ENCODE results near the gene PTTG1IP. TPM values are rescaled to one million over a fixed set of nuclear protein-coding genes. Genes with fewer than 3 reads are reported as not detected.
"Not testable (repeated sequence)": the region's sequence is repeated elsewhere in the genome, so short reads cannot be mapped to it uniquely, and the experiment has no call there.

PTTG1IP gene
- total RNA-seq, 2 experiments from 2014 or later = 42.3 to 45.3 TPM

GRCh38 chr21:44890338-44890931 is 16.9 kb upstream of the PTTG1IP start:
- CTCF ChIA-PET = no interaction called here
- POLR2A ChIA-PET = no interaction called here

- ChIA-PET CTCF (no interaction called here), POLR2A (interaction anchor here (0.6 kb wide), 1 partner anchor 7 kb away, joined by 3 read pairs; no protein-coding TSS in a partner anchor)
Measured at GRCh38 chr21:44889625-44890337, 16.3 kb upstream of the PTTG1IP start.

DNA sequence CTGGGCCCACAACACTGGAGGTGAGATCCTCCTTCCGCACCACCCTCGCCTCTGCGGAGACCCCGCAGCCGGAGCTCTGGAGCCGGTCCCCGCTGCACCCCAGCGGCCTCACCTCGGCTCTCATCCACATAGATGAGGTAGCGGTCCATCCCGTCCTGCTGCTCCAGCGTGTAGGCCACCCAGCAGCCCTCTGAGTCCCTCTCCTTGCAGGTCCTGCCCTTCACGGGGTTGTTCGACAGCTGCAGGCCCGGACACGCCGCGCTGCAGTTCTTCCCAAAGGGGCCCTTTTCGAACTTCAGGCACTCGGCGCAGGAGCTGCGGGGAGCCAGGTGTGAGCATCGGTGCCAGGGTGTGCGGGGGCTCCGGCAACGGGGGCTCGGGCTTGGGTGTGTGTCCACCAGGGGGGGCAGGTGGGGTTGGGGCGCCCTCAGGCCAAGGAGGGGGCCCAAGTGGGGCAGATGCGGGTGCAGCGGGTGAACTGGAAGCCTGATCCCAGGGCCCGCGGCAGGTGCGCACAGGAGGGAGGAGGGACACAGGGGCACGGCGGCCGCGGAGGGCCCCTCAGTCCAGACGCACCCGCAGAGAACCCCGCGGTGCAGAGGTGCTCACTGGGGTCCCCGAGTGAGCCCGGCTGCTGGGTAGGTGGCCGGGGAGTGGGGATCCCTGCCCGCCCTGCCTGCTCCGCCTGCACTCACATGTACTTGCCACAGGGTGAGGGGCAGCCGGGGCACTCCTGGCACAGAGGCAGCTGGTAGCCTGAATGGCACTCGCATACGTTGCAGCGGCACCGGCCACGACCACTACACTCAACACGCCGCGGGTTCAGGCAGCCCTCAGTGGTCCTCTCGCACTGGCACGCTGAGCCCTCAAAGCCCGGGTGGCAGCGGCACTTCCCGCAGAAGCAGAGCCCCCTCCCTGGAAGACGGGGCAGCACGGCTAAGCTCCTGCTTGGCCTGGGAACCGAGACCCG is 15.4 kb upstream of the PTTG1IP start:
- ChIA-PET CTCF (no interaction called here), POLR2A (interaction anchor here (0.6 kb wide), 1 partner anchor 8 kb away, joined by 3 read pairs; no protein-coding TSS in a partner anchor)

DNA sequence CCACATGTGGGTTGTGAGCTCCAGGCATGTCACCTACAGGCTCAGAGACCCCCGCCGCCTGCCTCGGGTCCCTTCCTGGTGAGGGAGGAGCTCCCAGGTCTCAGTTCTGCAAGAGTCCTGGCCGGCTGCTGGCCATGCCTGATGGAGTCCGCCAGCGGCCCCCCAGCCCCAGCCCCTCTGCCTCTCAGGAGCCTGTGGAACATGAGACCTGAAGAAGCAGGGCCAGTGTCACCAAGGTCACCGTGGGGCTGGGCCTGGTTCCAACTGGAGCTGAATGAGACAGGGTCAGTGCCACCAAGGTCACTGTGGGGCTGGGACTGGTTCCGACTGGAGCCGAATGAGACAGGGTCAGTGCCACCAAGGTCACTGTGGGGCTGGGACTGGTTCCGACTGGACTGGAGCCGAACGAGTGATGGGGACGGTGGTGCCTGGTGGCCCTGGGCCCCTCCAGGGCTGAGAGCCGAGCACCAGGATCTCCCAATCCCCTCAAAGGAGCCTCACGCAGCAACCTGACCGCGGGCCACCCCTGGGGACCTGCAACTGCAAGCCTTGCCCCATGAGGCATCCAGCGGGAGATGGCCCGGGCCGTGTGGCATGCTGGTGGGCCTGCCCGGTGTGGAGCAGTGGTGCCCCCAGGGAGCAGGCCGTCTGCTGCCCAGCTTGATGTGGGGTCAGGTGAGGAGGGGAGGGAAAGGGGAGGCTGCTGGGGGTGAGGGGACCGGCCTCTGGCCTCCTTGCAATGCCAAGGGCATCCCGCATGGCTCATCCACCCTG is 14.5 kb upstream of the PTTG1IP start:
- POLR2A ChIA-PET = no interaction called here

DNA sequence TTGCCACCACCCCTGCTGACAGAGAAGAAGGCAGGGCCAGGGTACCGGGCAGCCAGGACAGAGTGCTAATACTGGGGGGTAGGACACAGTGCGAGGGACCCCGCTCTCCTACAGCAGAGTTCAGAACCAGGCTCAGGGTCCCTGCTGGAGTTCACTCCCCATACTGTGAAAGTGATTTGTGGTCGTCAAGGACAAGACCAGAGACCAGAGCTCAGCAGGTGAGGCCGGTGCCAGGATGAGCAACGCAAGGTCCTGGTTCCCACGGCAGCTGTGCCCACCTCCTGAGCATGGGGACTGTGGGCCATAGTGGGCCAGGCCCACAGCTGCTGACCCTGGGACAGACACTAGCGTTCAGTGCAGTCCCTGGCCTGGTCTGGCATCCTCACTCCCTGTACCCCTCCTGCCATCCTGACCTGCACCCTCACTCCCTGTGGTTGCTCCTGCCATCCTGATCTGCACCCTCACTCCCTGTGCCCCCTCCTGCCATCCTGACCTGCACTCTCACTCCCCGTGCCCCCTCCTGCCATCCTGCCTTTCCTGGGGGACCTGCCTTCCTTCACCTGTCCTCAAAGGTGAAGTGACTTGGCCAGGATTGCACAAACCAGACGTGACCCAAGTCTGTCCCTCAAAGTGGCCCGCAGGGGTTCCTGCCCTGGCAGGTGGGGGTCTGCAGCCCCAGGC is 13.8 kb upstream of the PTTG1IP start:
- CTCF ChIA-PET = interaction anchor here (1.1 kb wide), 1 partner anchor 10 kb away, joined by 3 read pairs; no protein-coding TSS in a partner anchor
- POLR2A ChIA-PET = no interaction called here

More for the DNA sequence above, 14.5 kb upstream of the PTTG1IP start:
- CTCF ChIA-PET = interaction anchor here (1.1 kb wide), 1 partner anchor 11 kb away, joined by 3 read pairs; no protein-coding TSS in a partner anchor

- ChIA-PET POLR2A (no interaction called here), CTCF (no interaction called here)
Measured at GRCh38 chr21:44886113-44887075, 12.9 kb upstream of the PTTG1IP start.

GRCh38 chr21:44885615-44886014 is 12.1 kb upstream of the PTTG1IP start:
- POLR2A ChIA-PET = no interaction called here

DNA sequence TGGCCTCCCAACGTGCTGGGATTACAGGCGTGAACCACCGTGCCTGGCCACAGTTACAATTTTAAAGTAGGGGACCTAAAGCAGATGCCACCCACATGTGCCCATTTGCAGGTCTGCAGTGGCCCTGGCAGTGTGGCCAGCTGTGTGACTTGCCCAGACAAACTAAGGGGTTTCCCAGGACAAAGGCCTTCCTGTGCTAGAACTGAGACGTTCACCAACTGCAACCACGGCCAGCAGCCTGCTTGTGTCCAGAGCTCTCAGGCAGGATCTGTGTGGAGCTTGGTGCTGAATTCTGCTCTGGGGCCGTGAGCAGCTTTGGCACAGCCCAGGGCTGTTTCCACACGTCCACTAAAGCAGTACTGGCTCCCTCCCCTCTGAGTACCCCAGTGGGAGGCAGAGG is 10.6 kb upstream of the PTTG1IP start:
- POLR2A ChIA-PET = interaction anchor here (0.6 kb wide), 1 partner anchor 11 kb away, joined by 3 read pairs; no protein-coding TSS in a partner anchor
- CTCF ChIA-PET = interaction anchor here (1.4 to 3.8 kb wide), 2 partner anchors 9 to 49 kb away, joined by 5 to 19 read pairs; no protein-coding TSS in a partner anchor

More at GRCh38 chr21:44885615-44886014, 12.1 kb upstream of the PTTG1IP start:
- CTCF ChIA-PET = no interaction called here

GRCh38 chr21:44883250-44883649 is 9.8 kb upstream of the PTTG1IP start:
- ChIA-PET POLR2A (interaction anchor here (0.7 kb wide), 1 partner anchor 9 kb away, joined by 8 read pairs; no protein-coding TSS in a partner anchor), CTCF (interaction anchor here (0.7 to 3.8 kb wide), 3 partner anchors 10 to 1427 kb away, joined by 4 to 19 read pairs (median 5); no protein-coding TSS in a partner anchor)

DNA sequence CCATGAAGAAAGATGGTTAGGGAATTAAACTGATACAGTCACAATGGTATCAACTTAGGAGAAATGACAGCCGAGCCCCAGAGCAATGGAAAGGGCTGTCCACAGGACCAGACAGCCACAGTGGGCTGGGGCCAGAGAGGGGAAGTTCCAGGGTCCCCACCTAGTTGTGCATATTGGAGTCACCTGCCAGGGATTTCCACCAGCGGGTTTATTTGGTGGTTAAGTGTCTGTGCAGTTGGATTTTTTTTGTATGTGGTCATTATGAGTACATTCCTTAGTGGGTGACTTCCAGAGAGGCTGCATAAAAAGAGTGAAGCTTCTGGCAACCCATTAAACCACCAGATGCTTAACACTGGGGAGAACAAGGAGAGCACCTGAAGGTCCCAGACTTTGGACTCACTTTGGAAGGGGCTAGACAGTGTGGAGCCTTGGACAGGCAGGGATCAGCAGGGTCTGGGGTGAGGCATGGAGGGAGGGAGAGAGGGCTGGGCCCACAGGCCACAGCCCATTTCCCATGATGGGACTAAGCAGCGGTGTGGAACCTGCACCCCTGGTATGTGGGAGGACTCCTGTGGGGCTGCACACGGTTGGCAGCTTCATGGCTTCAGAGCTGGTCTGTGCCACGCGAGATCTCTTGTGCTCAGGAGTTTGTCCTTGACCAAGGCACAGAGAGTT is 7.8 kb upstream of the PTTG1IP start:
- CTCF ChIA-PET = interaction anchor here (3.8 kb wide), 1 partner anchor 12 kb away, joined by 19 read pairs; no protein-coding TSS in a partner anchor
- POLR2A ChIA-PET = interaction anchor here (1.0 kb wide), 1 partner anchor 46 kb away, joined by 3 read pairs; no protein-coding TSS in a partner anchor

DNA sequence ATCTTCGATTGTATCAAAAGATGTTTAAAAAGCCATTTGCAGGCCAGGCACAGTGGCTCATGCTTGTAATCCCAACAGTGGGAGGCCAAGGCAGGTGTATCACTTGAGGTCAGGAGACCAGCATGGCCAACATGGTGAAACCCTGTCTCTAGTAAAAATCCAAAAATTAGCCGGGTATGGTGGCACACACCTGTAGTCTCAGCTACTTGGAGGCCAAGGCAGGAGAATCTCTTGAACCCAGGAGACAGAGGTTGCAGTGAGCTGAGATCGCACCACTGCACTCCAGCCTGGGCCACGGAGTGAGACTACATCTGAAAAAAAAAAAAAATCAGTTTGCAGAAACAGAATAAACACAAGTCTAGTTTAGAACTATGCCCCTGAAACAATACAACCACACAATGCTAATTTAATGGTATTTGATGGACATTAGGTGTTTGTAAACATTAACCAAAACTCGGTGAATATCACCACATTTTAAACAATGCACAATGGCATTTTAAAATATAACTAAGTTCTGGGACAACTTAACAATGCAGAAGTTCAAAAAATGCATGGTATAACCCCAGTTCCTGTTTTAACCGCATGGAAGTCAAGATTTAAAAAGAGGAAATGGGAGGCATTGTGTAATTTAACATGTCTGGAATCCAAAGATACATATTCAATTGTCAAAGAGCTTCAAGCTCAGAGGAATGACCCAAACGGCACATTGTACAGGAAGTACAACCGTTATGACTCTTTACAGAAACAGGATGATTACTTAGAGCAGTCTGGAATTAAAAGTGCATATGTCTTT is 7.1 kb upstream of the PTTG1IP start:
- POLR2A ChIA-PET = interaction anchor here (0.5 to 1.0 kb wide), 2 partner anchors 12 to 46 kb away, joined by 3 to 4 read pairs; no protein-coding TSS in a partner anchor
- CTCF ChIA-PET = interaction anchor here (3.8 kb wide), 1 partner anchor 13 kb away, joined by 19 read pairs; no protein-coding TSS in a partner anchor

GRCh38 chr21:44879238-44879637 is 5.7 kb upstream of the PTTG1IP start:
- CTCF ChIA-PET, POLR2A ChIA-PET: not testable (repeated sequence)

GRCh38 chr21:44878053-44878982 is 4.8 kb upstream of the PTTG1IP start:
- ChIA-PET CTCF (no interaction called here), POLR2A (no interaction called here)

GRCh38 chr21:44876849-44877575 is 3.5 kb upstream of the PTTG1IP start:
- ChIA-PET CTCF (interaction anchor here (0.8 to 3.6 kb wide), 3 partner anchors 11 to 76 kb away, joined by 3 to 16 read pairs (median 4); partner anchors contain the start of gene UBE2G2), POLR2A (no interaction called here)
